Naive thymus-derived CD8-positive, alpha-beta T cell (primary cell): Measurements from ENCODE around the gene BHLHE40. TPM values are rescaled to one million over a fixed set of nuclear protein-coding genes. Genes with fewer than 3 reads are reported as not detected.
A peak's percentile ranks its signal among the peaks of the same experiment; 100 is the strongest.

Experiments used
- ATAC-seq, 2 donors: fragments of 150-1000 bp; cut with Tn5 transposase in 1 of 2; sonication (Bioruptor Pico), chemical (Tn5 transposase) in 1 of 2; 1 replicate in 1 of 2; 2 replicates in 1 of 2; pipeline ENCODE4 v1.10.0; 2021; ENCODE audit warnings: mild to moderate bottlenecking in 2 of 2, moderate library complexity in 2 of 2
- POLR2A ChIA-PET: fragments of 350-600 bp; sonication (Branson Sonifier 250); formaldehyde crosslinking; loops from one replicate; lab custom pipeline; 2021; ENCODE audit warnings: antibody characterized with exemption; lab: Charles Lee
- DNase-seq, 10 donors: peaks; one replicate each; pipeline versions ENCODE4 v3.0.0 to v3.0.0-alpha.2; 2020 to 2022
- H3K27ac Mint-ChIP-seq, 10 donors: one replicate each; pipeline ENCODE4 v1.8.0; 2020 to 2022; ENCODE audit warnings: mild to moderate bottlenecking in 10 of 10, mixed read lengths in 10 of 10, moderate library complexity in 4 of 10, inconsistent platforms in 1 of 10
- H3K27me3 Mint-ChIP-seq, 5 donors: one replicate each; pipeline ENCODE4 v1.8.0; 2021 to 2022; ENCODE audit warnings: mixed read lengths in 5 of 5
- H3K36me3 Mint-ChIP-seq, 3 donors: one replicate each; pipeline ENCODE4 v1.8.0; 2020 to 2022; ENCODE audit warnings: mixed read lengths in 3 of 3, mild to moderate bottlenecking in 2 of 3, inconsistent platforms in 1 of 3
- H3K4me1 Mint-ChIP-seq, 4 donors: one replicate each; pipeline ENCODE4 v1.8.0; 2021 to 2022; ENCODE audit warnings: mixed read lengths in 4 of 4
- H3K4me3 Mint-ChIP-seq, 10 donors: one replicate each; pipeline ENCODE4 v1.8.0; 2020 to 2022; ENCODE audit warnings: mild to moderate bottlenecking in 10 of 10, mixed read lengths in 10 of 10, moderate library complexity in 6 of 10, inconsistent platforms in 1 of 10
- H3K9me3 Mint-ChIP-seq, 9 donors: one replicate each; pipeline ENCODE4 v1.8.0; 2020 to 2022; ENCODE audit warnings: mixed read lengths in 9 of 9, mild to moderate bottlenecking in 3 of 9, inconsistent platforms in 1 of 9, moderate library complexity in 1 of 9
- polyA plus RNA-seq, 3 donors: library from polyadenylated mRNA; unstranded; fragments of 300-500 nt; fragmentation: Illumina TruSeq; gene quantifications; one replicate each; pipeline ENCODE4 v1.2.3, GENCODE V29; 2021
- total RNA-seq, 8 experiments: library from RNA in 2 of 8; stranded (reverse) in 2 of 8; gene quantifications; one replicate each; pipeline ENCODE4 v1.2.3 and lab custom pipeline; 2021 to 2026

The BHLHE40 gene
- total and polyA plus RNA-seq, 5 experiments from 2014 or later, result 1.1 to 10.0 (median 4.5) TPM

DNA sequence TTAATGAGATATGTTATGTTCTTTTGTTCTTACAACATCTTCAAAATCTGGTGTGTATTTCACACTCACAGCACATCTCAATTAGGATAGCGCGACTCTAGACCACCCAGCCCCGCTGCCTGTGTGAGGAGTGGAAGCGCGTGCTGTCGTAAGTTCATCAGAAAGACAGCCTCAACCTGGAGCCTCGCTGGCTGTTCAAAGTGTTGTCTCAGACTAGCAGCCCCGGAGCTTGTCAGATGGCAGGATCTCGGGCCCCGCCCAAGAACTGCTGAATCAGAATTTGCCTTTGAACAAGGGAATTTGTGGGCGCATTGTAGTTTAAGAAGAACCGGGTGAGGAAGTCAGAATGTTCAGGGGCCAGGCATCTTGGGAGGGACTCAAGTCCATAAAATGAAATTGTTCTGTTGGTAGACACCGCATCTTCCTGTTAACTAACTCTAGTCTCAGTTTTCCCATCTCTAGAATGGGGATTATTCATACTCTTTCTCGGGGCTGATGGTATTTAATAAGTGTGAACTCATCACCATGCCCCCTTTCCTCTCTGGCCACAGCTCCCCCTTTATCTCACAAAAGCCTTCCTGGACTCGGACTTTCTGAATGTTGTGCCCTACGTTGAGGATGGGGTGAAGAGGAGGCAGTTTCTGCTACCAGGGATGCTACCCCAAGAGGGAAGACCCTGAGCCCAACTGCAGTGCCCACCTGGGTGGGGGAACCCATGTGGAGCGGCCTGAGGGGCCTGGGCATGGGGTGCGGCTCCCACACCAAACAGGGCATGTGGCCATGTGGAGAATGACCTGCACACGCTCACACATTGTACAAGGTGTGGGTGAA is 40.4 kb downstream of the BHLHE40 start:
- Mint-ChIP-seq H3K36me3 (no peaks in the 10 kb centered on the region), H3K4me3 (peak overlapping the region in 9 of 10 donors; percentile 1 to 70 (median 51)), H3K27ac (peak overlapping the region; percentile 0 to 78 (median 70)), H3K9me3 (no peaks in the 10 kb centered on the region), H3K27me3 (peaks cover 0 to 14% (median 2%) of the 10 kb centered on the region in 5 donors), H3K4me1 (peaks cover 15 to 59% (median 26%) of the 10 kb centered on the region in 4 donors)
- DNase-seq, result peak; percentile 43 to 87 (median 74)
- ATAC-seq, result peak; percentile 97 to 98
- POLR2A ChIA-PET, result interaction anchor here (1.0 kb wide), 1 partner anchor 526 kb away, joined by 3 read pairs; the partner anchor contains the start of gene ITPR1

DNA sequence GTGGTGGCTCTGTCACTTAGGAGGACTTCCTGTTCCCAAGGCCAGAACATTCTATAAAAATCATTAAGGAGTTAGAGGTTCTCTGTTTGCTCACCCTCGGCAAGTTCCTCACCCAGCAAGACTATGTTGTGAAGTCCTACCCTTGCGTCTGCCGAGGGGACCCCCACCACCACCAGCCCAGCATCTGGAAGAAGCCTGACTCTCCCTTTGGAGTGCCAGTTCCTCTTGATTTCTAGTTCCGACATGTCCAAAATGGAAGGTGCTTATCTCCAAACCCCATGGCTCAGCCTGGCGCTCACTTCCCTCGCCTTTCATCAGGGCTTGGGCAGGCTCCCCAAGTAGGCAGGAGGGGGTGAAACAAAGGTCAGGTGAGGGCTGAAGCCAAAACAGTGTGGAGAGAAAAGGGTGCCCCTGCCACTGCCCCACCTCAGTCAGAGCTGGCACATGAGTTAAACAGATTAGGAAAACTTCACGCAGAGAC is 41.0 kb downstream of the BHLHE40 start:
- Mint-ChIP-seq H3K9me3 (no peaks in the 10 kb centered on the region), H3K4me3 (no peak overlapping the region), H3K36me3 (no peaks in the 10 kb centered on the region)

GRCh38 chr3:5021116-5022092 is 42.2 kb downstream of the BHLHE40 start:
- H3K4me3 Mint-ChIP-seq, result no peak overlapping the region
- POLR2A ChIA-PET, result interaction anchor here (0.9 kb wide), 1 partner anchor 30 kb away, joined by 4 read pairs; no protein-coding TSS in a partner anchor
- H3K9me3 Mint-ChIP-seq, result no peaks in the 10 kb centered on the region
- ATAC-seq (no peak), DNase-seq (no peak)
- no peaks in the 10 kb centered on the region for H3K36me3 Mint-ChIP-seq
- H3K27ac Mint-ChIP-seq, result peak overlapping the region in 3 of 10 donors; percentile 7 to 75 (median 9)
- peaks cover 0 to 7% (median 0%) of the 10 kb centered on the region in 5 donors for H3K27me3 Mint-ChIP-seq
- peaks cover 15 to 48% (median 27%) of the 10 kb centered on the region in 4 donors for H3K4me1 Mint-ChIP-seq

More for the DNA sequence above, 41.0 kb downstream of the BHLHE40 start:
- peak overlapping the region in 1 of 10 donors; percentile 78 for H3K27ac Mint-ChIP-seq
- ATAC-seq (no peak), DNase-seq (no peak)
- peaks cover 0 to 10% (median under 1%) of the 10 kb centered on the region in 5 donors for H3K27me3 Mint-ChIP-seq
- H3K4me1 Mint-ChIP-seq, result peaks cover 15 to 54% (median 26%) of the 10 kb centered on the region in 4 donors
- POLR2A ChIA-PET, result interaction anchor here (0.9 kb wide), 1 partner anchor 31 kb away, joined by 4 read pairs; no protein-coding TSS in a partner anchor

GRCh38 chr3:5022187-5022965 is 43.1 kb downstream of the BHLHE40 start:
- H3K4me1 Mint-ChIP-seq, result peaks cover 14 to 43% (median 26%) of the 10 kb centered on the region in 4 donors
- no peaks in the 10 kb centered on the region for H3K9me3 Mint-ChIP-seq
- peak overlapping the region in 3 of 10 donors; percentile 7 to 75 (median 22) for H3K27ac Mint-ChIP-seq
- no peak for DNase-seq
- H3K27me3 Mint-ChIP-seq, result no peaks in the 10 kb centered on the region
- no peaks in the 10 kb centered on the region for H3K36me3 Mint-ChIP-seq
- ATAC-seq, result no peak
- H3K4me3 Mint-ChIP-seq, result no peak overlapping the region
- POLR2A ChIA-PET, result no interaction called here

DNA sequence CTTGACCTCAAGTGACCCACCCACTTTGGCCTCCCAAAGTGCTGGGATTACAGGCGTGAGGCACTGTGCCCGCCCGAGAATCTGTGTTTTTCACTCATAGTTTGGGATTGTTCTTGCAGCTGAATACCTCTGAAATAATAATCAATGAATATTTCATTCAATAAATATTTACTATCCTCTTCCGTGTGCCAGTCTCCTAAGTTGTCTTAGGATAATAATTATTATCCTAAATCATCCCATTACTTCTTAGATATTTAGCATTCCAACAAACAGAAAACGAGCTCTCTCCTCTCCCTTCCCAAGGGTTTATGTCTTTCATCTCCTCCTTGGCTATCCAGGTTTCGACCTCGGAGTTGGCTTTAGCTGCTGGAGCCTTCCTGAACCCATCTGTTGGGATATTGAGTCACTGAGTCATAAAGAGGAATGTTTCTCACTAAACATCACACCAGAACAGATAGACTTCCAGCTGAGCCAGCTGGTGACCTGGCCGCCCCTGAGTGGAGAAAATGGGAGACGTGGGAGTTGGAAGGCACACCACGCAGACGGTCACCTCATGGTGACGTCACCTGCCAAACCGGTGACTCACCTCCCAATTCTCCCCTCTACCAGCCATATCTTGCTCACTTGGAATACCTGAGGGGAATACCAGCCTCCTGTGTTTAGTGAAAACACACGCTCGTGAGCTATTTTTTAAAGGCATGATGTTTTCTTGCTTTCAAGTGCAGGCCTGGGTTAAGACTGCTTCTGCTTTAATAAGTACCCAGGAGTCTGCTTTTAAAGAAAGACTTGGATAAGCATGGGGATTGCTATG is 43.9 kb downstream of the BHLHE40 start:
- no peak overlapping the region for H3K4me3 Mint-ChIP-seq
- H3K27me3 Mint-ChIP-seq, result no peaks in the 10 kb centered on the region
- DNase-seq, result no peak
- ATAC-seq, result no peak
- peak overlapping the region in 1 of 10 donors; percentile 44 for H3K27ac Mint-ChIP-seq
- POLR2A ChIA-PET, result no interaction called here
- peaks cover 13 to 41% (median 27%) of the 10 kb centered on the region in 4 donors for H3K4me1 Mint-ChIP-seq
- H3K9me3 Mint-ChIP-seq, result no peaks in the 10 kb centered on the region
- H3K36me3 Mint-ChIP-seq, result no peaks in the 10 kb centered on the region

DNA sequence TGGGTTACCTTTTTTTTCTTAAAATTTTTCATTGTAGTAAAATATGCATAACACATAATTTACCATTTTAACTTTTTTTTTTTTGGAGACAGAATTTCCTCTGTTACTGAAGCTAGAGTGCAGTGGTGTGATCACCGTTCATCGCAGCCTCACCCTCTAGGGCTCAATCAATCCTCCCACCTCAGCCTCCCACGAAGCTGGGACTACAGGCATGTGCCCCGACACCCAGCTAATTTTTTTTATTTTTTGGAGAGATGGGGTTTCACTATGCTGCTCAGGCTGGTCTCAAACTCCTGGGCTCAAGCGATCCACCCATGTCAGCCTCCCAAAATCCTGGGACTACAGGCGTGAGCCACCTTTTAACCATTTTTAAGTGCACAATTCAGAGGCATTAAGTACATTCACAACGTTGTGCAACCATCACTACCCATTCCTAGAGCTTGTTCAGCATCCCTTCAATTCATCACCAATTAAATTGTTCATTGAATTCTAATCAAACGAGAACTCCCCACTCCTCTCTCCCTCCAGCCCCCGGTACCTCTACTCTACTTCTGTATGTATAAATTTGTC is 44.6 kb downstream of the BHLHE40 start:
- H3K9me3 Mint-ChIP-seq, result no peaks in the 10 kb centered on the region
- no peak overlapping the region for H3K4me3 Mint-ChIP-seq
- ATAC-seq (no peak), DNase-seq (no peak)
- peak overlapping the region in 2 of 10 donors; percentile 17 to 61 for H3K27ac Mint-ChIP-seq
- H3K27me3 Mint-ChIP-seq, result peaks cover 0 to 2% (median 0%) of the 10 kb centered on the region in 5 donors
- POLR2A ChIA-PET, result no interaction called here
- peaks cover 9 to 34% (median 20%) of the 10 kb centered on the region in 4 donors for H3K4me1 Mint-ChIP-seq
- no peaks in the 10 kb centered on the region for H3K36me3 Mint-ChIP-seq

DNA sequence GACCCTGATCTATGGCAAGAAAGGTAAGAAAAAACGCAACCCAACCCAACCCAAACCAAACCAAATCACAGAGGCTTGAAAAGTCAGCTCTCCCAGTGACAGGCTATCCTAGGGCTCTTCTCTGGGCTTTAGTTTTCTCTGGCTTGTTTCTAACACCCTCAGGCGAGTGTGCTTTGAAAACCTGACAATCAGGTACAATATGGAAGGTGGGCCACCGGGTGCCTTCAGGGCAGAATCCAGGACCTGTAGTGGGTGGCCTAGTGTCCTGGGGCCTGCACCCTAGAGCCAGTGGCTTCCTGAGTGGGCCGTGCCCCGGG is 46.8 kb downstream of the BHLHE40 start:
- DNase-seq (no peak), ATAC-seq (peak in 1 of 2 donors; percentile 10)
- Mint-ChIP-seq H3K36me3 (no peaks in the 10 kb centered on the region), H3K27ac (peak overlapping the region in 4 of 10 donors; percentile 19 to 87 (median 60)), H3K9me3 (no peaks in the 10 kb centered on the region), H3K27me3 (peaks cover 0 to 18% (median 2%) of the 10 kb centered on the region in 5 donors), H3K4me3 (peak overlapping the region; percentile 29 to 81 (median 62)), H3K4me1 (peaks cover 3 to 23% (median 9%) of the 10 kb centered on the region in 4 donors)
- POLR2A ChIA-PET, result interaction anchor here (0.6 to 2.2 kb wide), 4 partner anchors 9 to 315 kb away, joined by 3 to 6 read pairs (median 4); no protein-coding TSS in a partner anchor

GRCh38 chr3:5029715-5030114 is 50.5 kb downstream of the BHLHE40 start:
- Mint-ChIP-seq H3K9me3 (no peaks in the 10 kb centered on the region), H3K36me3 (no peaks in the 10 kb centered on the region), H3K4me1 (peaks cover 5 to 18% (median 8%) of the 10 kb centered on the region in 4 donors)

GRCh38 chr3:5030152-5030551 is 50.9 kb downstream of the BHLHE40 start:
- no peak for DNase-seq
- no peaks in the 10 kb centered on the region for H3K36me3 Mint-ChIP-seq
- ATAC-seq, result no peak
- H3K27ac Mint-ChIP-seq, result no peak overlapping the region
- POLR2A ChIA-PET, result no interaction called here
- H3K9me3 Mint-ChIP-seq, result no peaks in the 10 kb centered on the region
- H3K27me3 Mint-ChIP-seq, result peaks cover 0 to 28% (median 3%) of the 10 kb centered on the region in 5 donors
- H3K4me3 Mint-ChIP-seq, result no peak overlapping the region
- H3K4me1 Mint-ChIP-seq, result peaks cover 5 to 22% (median 8%) of the 10 kb centered on the region in 4 donors

More at GRCh38 chr3:5029715-5030114, 50.5 kb downstream of the BHLHE40 start:
- no peak for ATAC-seq
- H3K27ac Mint-ChIP-seq, result peak overlapping the region in 1 of 10 donors; percentile 23
- POLR2A ChIA-PET, result no interaction called here
- H3K27me3 Mint-ChIP-seq, result peaks cover 0 to 28% (median 3%) of the 10 kb centered on the region in 5 donors
- no peak for DNase-seq
- H3K4me3 Mint-ChIP-seq, result no peak overlapping the region

DNA sequence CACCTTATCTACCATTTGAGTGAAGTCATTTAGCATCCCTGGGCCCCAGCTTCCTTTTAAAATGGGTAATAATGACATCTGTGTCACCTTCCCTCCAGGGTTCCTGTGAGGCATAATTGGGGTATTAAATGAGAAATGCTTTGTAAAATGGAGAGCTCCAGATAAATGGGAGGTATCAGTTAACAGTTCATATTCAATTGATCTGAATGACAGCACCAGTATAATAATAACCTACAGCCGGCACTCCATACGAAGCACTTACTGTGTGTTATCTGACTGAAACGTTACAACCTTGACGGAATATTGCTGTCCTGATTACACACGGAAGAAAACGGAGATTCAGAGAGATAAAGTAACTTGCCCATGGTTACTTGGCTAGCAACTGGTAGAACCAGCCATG is 53.6 kb downstream of the BHLHE40 start:
- Mint-ChIP-seq H3K4me3 (no peak overlapping the region), H3K27ac (no peak overlapping the region), H3K4me1 (peaks cover 0 to 30% (median 2%) of the 10 kb centered on the region in 4 donors), H3K27me3 (peaks cover 0 to 28% (median 3%) of the 10 kb centered on the region in 5 donors), H3K9me3 (no peaks in the 10 kb centered on the region), H3K36me3 (no peaks in the 10 kb centered on the region)
- DNase-seq, result no peak
- POLR2A ChIA-PET, result no interaction called here
- ATAC-seq, result no peak
